GM06990 (cell line): Measurements from ENCODE around the gene GRPEL1.
"Not testable (repeated sequence)": the region's sequence is repeated elsewhere in the genome, so short reads cannot be mapped to it uniquely, and the experiment has no call there.

ENCODE experiments used
- DNase-seq: peaks from one replicate; pipeline ENCODE4 v3.0.0-alpha.2; 2011; ENCODE audit not compliant: insufficient read length; ENCODE audit errors: extremely low read depth
- H3K27me3 ChIP-seq: replicated peaks from 2 replicates; pipeline ENCODE4 v1.6.0; 2011; ENCODE audit warnings: low read length; ENCODE audit not compliant: control insufficient read depth, insufficient read depth
- H3K36me3 ChIP-seq: 2 replicates; pipeline ENCODE4 v1.5.1; 2011; ENCODE audit warnings: low read length; ENCODE audit not compliant: control insufficient read depth, insufficient read depth
- H3K4me3 ChIP-seq: replicated peaks from 2 replicates; pipeline ENCODE4 v1.5.1; 2011; ENCODE audit warnings: low read depth, mild to moderate bottlenecking, control low read depth, low read length
- CTCF ChIP-seq: IDR thresholded peaks from 2 replicates; pipeline ENCODE4 v1.5.1; 2011; ENCODE audit warnings: low read length, control low read depth, mild to moderate bottlenecking, inconsistent platforms; ENCODE audit not compliant: insufficient read depth, poor library complexity, severe bottlenecking

Gene GRPEL1

DNA sequence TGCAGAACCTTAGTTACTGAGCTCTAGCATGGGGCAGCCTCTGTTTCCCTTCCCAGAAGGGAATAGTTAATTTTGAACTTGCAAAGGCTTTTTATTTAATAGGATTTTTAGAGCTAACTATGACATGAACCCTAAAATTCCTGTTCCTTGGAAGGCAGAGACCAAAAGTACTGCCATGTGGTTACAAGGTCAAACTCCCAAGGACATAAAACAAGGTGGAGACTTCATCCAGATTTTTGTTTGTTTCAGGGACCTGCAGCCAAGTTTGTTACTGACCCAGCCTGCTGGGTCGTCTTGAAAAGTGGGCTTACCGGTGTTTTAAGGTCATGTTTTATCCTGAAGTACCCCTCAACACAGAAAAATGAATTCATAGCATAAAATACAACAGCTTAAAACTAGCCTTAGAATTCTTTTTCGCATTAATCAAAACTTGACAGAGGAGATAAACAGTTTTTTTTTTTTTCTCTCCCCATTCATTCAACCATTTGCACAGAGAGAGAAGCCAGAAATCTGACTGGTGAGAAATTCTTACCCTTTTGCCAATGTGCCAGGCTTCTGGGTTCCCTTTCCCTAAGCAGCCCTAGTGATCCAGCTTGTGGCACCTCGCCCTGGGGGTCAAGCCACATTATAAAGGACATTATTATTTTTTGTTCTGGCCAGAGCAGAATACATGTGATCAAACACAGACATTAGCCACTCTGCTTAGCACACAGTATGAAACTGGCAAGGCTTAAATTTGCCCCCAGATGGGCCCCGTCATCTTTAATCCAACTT, 21.5 kb upstream of the GRPEL1 start:
- DNase-seq, result no peak
- Histone ChIP-seq H3K4me3 (no peak overlapping the region), H3K27me3 (no peaks in the 10 kb centered on the region), H3K36me3 (no peaks in the 10 kb centered on the region)
- TF ChIP-seq CTCF, result no peak

- no peak overlapping the region for H3K4me3 ChIP-seq
- no peak for TF ChIP-seq CTCF
- H3K36me3 ChIP-seq, result no peaks in the 10 kb centered on the region
- DNase-seq, result no peak
- no peaks in the 10 kb centered on the region for H3K27me3 ChIP-seq
These were observed 19.2 kb upstream of the GRPEL1 start for GRCh38 chr4:7087036-7087435.

- Histone ChIP-seq H3K36me3 (no peaks in the 10 kb centered on the region), H3K4me3 (no peak overlapping the region), H3K27me3 (no peaks in the 10 kb centered on the region)
- no peak for DNase-seq
- no peak for TF ChIP-seq CTCF
These were observed 18.5 kb upstream of the GRPEL1 start for GRCh38 chr4:7086384-7086783.

DNA sequence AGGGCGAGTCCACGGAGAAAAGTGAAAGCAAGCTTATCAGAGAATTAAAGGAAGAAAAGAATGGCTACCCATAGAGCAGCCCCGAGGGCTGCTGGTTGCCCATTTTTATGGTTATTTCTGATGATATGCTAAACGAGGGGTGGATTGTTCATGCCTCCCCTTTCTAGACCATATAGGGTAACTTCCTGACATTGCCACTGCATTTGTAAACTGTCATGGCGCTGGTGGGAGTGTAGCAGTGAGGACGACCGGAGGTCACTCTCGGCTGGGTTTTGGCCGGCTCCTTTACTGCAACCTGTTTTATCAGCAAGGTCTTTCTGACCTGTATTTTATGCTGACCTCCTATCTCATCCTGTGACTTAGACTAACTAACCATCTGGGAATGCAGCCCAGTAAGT, 16.7 kb upstream of the GRPEL1 start:
- not testable (repeated sequence) for H3K36me3 ChIP-seq, H3K4me3 ChIP-seq, H3K27me3 ChIP-seq, DNase-seq

DNA sequence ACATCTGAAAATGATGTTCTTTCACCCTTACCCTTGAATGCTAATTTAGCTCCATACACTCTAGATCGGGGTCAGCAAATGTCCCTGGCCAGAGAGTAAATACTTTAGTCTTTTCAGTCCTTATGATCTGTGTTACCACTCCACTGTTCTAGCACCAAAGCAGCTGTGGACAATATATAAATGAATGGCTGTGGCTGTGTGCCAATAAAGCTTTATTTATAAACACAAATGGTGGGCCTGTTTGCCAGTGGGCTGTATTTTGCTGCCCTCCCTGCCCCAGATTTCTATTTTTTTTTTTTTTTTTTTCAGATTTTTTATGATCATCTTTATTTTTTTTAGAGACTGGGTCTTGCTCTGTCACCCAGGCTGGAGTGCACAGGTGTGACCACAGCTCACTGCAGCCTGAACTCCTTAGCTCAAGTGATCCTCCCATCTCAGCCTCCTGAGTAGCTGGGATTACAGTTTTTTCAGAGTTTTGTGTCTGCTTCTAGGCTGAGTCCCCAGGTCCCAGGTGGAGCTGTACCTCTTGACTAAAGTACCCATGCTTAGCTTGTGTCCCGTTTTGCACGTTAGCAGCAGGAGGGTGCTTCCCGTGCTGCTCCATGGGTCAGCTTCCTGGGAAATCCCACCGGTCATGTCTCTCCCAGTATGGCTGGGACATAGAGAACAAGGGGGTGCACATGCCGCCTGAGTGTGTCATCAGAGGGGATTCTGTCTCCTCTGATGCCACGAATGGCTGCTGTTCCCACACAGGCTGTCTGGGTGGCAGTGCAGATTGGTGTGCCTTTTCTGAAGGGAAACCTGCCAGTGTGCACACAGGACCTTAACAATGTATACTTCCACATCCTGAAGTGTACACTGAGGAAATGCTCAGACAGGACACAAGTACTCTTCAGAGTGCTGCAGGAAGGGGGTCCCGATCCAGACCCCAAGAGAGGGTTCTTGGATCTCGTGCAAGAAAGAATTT, 16.0 kb upstream of the GRPEL1 start:
- H3K4me3 ChIP-seq, result no peak overlapping the region
- no peak for DNase-seq
- H3K36me3 ChIP-seq, result no peaks in the 10 kb centered on the region
- TF ChIP-seq CTCF, result no peak
- no peaks in the 10 kb centered on the region for H3K27me3 ChIP-seq

DNA sequence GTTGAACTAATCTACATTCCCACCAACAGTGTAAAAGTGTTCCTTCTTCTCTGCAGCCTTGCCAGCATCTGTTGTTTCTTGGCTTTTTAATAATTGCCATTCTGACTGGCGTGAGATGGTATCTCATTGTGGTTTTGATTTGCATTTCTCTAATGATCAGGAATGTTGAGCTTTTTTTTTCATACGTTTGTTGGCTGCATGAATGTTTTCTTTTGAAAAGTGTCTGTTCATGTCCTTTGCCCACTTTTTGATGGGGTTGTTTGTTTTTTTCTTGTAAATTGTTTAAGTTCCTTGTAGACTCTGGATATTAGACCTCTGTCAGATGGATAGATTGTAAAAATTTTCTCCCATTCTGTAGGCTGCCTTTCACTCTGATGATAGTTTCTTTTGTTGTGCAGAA, 12.0 kb upstream of the GRPEL1 start:
- not testable (repeated sequence) for H3K36me3 ChIP-seq, H3K4me3 ChIP-seq, H3K27me3 ChIP-seq, DNase-seq

- not testable (repeated sequence) for H3K27me3 ChIP-seq, DNase-seq, H3K4me3 ChIP-seq, H3K36me3 ChIP-seq
These were observed 11.6 kb upstream of the GRPEL1 start for GRCh38 chr4:7079483-7079882.
